Muscle of arm (tissue), 12 donors: Measurements from ENCODE around the gene WIF1. TPM values are rescaled to one million over a fixed set of nuclear protein-coding genes. Genes with fewer than 3 reads are reported as not detected.

Experiments
- DNase-seq: peaks from one replicate; pipeline ENCODE4 v3.0.0-alpha.2; 2013
- polyA plus RNA-seq, 12 donors: library from polyadenylated mRNA; unstranded; fragments of 120-200 nt; gene quantifications; one replicate each; pipeline ENCODE4 v1.2.1, GENCODE V29; 2013; ENCODE audit not compliant: insufficient read length in 12 of 12

The WIF1 gene
- polyA plus RNA-seq, 12 donors: 0.38 to 61.9 (median 3.1) TPM; not detected in 1

DNA sequence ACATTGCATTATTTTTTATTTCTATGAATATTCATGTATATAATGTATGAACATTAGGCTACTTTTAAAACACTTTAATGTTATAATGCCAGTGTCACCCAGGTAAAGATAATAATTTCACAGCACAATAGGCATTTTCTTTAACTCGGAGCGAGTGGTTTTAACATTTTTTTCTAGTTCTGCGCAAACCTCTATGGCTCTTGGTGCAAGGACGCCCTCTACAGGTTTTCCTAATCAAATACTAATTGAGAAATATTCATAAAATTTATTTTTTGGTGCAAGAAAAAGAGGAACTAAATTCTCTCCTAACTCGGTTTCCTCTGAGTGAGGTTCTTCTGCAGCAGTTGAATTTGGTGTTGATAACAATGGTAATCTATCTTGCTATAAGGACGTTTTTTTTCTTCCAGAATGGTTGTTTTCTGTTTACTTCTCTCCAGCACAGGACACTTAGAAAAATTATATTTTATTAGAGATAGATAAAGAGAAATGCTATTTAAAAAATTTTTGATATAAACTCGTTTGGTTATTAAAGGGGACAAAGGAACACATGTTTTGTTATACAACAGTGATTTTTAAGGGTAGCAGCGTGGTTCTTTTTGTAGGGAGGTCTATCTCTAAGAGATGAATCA, 2.4 kb upstream of the WIF1 start:
- DNase-seq: peak; percentile 35

DNA sequence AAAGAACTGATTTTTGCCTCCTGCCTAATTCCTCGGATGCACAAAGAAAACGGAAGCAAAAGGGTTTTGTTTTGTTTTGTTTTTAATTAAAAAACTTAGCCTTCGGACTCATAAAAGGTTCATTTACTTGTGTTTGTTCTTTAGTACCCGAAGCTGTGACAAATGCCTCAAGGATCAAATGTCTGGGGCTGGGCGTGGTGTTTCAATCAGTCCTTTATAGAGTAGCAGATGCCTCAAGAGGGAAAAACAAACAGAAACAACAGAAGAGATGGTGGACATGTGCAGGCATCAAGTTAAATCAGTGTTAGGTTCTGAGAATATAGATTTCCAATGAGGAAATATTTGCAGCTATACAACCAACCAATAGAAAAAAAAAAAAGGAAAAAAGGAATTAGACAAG, 1.6 kb upstream of the WIF1 start:
- DNase-seq: no peak

DNA sequence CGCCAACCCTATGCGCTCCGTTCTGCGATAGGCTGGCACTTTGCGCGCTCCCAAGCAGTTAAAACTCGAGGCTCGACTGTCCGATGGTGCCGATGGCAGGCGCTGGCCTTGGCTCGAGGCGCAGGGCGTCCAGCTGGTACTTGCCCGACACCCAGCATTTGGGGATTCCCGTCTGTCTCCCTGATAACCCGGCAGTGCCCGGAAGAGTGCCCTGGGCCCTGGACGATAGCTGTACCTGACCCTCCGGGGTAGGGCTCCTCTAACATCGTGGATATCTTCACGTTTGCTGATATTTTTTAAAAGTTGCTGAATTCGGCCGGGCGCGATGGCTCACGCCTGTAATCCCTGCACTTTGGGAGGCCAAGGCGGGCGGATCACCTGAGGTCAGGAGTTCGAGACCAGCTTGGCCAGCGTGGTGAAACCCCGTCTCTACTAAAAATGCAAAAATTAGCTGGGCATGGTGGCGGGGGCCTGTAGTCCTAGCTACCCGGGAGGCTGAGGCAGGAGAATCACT, 908 bp upstream of the WIF1 start:
- DNase-seq: no peak

DNA sequence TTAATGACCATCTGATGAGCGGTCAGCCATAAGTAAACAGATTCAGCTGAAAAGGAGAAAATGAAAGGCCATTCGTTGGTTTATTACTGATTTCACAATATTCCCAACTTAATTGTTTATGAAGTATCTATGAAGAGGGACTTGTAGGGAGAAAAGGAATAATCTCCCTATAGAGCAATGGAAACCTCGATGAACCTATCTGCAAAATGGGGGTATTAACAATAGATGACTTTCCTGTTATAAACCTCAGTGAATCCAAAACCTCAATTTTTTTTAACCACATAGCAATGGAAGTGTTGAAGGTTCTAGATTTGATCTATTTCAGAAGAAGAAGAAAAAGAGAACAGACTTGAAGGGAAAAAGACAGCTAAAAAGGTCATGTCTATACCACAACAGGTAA, 2.0 kb downstream of the WIF1 start:
- DNase-seq: no peak

DNA sequence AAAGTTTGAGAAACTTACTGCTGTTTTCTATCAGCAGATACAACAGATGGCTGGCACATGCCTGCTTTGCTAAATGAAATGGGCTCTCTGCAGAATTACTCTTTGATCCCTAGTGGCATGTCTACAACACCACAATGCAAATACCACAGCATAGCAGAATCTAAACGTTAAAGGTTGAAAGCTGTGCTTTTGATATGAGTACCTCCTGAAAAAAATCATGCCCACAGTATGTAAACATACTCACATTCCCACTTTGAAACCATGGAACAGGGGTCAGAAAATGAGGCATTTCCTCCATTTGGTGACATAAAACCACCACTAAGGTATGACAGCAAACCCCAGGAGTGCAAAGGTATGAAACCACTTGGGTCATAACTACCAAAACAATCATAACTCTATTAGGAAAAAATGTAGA, 7.5 kb downstream of the WIF1 start:
- no peak for DNase-seq

DNA sequence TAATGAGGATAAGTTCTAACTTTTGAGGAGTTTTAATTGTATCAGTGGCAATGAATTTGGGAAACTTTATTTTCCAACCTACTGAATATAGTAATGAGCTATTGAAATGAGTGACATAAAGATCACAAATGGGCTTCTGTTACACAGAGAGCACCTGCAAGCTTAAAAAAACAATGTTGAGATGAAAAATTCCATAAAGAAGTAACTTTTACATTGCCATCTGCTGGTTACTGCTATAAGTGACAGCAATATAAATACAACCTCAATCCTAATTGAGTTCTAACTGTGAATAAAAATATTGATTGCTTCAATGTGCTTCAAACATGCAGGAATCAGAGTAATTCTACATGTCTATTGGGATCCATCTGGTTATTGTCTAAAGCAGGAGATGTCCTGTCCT, 14.2 kb downstream of the WIF1 start:
- no peak for DNase-seq

DNA sequence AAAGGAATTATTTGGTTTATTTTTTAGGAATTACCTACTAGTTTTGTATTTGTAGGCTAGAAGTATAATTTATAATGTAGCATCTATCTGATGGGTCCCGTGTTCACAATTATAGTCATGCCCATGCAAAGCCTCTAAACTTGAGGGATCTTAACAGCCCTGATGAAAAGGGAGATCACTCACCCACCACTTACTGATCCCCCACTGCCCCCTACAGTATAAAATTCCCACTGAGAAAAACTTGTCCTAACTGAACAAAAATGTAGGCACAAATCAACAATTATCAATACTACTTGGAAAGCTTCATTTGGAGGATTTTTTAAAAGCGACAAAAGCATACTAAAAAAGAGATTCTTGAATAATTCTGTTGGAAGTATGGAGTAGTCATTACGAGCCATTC, 21.0 kb downstream of the WIF1 start:
- DNase-seq: no peak

DNA sequence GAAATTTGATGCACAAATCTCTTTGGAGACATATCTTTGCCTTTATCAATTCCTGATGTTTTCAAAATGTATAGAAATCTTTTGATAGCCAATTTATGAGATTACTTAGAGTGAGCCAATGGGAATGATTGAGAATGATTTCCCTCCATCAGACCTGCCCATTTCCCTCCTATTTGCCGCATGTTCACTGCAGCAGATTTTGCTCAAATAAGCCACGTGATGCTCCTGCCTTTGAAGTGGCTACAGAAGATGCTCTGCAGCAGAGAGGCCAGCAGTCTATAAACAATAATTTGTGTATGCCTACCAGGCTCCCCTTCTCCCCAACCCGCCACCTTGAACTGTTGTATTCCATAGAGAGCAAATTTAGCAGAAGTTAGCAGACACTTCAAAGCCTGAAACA, 21.9 kb downstream of the WIF1 start:
- DNase-seq: no peak

DNA sequence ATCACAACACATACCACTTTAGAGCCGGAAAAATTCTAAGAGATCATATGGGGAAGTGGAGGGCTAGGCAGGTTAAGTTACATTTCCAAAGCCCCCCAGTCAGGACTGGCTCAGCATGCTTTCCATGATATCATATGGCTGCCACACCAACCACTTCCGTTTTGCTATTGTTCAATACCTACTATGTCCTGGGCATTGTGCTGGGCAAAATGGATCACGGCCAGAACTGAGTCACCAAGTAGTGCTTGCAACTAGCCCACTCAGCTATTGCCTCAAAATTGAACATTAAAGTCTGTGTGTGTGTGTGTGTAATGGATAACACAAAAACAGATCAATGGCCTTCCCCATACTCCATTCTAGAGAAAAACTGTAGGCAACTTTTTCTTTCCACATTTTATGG, 22.7 kb downstream of the WIF1 start:
- DNase-seq: no peak

DNA sequence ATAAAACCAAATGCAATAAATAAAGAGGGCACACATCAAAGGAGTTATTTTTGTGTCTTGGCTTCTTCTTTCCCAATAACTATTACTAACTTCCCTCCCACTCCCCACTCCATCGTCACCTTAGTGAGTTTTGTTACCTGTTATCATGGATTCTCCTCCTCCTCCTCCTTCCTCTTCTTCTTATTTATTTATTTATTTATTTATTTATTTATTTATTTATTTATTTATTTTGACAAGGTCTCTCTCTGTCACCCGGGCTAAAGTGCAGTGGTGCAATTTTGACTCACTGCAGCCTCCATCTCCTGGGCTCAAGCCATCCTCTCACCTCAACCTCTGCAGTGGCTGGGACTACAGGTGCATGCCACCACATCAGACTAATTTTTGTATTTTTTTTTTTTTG, 26.4 kb downstream of the WIF1 start:
- no peak for DNase-seq

DNA sequence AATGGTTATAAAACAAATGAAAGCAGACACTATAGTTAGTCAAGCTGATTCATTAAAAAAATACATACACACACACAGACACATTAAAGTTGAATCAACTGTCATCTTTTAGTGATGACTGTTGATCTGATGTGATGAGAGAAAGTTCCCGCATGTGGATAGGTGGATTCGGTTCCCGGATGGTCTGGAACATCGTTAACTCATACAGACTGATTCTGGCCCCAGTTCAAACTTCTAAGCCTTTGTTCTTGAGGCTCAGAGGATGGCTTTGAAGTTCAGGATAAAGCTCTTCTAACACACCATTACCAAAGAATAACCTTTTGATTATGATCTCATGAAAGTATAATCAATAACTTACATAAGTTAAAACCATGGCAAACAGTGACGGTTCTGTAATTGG, 27.5 kb downstream of the WIF1 start:
- DNase-seq: no peak

DNA sequence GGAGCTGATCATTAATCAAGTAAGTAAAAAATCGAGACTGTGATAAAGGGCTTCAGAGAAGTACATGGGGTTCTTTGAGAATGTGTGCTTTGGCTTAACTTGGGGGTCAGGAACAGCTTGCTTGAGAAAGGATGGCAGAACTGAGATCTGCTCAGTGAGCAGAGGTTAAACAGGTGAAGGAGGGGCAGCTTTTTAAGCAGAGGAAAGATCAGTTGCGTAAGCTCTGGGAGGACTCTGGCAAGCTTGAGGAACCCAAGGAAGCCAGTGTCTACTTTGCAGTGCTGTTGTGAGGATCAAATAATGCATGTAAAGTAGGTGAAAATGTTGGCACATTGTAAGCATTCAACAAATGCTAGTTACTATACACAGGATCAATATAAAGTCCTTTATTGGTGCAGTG, 30.6 kb downstream of the WIF1 start:
- DNase-seq: no peak

DNA sequence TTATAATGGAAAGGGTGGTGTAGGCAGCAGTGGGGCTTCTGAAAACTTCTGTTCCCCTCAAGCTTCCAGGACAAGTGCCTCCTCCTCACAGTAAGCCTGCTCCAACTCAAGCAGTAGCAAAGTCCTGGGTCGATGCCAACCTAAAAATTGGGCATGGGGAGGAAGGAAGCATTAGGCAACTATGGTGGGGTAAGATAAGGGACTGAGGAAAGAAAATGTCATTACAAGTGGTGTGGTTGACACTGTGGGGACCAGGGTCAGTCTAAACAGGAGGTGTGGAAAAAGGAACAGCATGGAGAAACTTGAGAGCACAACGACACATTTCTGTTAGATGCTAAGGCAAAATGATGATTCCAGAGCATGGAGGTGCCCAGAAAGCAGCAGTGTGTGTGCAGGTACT, 34.9 kb downstream of the WIF1 start:
- DNase-seq: no peak

DNA sequence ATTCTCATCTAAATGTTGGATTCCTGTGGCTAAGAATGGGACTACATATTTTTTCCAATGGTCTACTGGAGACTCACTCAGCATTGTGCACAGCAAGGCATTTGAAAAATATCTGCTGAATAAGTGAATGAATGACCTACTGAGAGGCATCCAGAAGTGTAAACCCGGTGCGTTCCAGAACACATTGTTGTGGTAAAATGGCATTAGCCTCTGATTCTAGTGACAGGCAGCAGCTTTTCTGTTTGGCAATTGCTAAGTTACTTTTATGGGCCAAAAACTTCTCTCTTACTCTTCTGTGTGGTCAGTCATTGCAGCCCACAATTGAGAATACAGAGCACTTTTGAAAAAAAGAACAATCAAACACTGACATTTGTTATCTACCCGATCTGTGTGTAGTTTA, 36.5 kb downstream of the WIF1 start:
- DNase-seq: no peak

DNA sequence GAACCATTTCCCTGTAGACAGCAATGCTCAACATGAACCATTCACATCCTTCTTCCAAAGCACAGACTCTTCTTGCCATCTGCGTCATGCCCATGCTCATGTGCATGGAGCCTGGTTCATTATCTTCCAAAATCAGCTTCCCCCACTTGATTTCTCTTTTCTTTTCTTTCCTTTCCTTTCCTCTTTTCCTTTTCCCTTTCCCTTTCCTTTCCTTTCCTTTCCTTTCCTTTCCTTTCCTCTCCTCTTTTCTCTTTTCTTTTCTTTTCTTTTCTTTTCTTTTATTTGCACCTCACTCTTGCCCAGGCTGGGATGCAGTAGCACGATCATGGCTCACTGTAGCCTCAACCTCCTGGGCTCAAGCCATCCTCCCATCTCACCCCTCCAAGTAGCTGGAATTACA, 37.5 kb downstream of the WIF1 start:
- DNase-seq: no peak

DNA sequence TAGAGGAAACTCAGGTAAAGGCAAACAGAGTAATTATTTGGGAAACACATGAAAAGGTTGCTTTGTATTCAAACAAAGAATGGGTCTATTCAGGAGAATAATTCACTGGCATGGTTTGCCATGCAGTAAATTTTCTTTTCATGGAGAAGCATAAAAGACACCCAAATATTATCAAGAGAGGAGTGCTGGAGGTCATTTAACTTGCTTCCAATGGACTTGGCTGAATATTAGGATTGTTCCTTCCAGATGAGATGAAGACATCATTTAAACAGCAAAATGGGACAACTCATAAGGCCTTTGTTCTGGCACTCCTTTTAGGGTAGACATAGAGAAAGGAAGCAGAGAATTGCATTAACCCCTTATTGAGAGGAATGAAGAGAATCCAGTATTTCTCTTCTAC, 38.7 kb downstream of the WIF1 start:
- DNase-seq: no peak

DNA sequence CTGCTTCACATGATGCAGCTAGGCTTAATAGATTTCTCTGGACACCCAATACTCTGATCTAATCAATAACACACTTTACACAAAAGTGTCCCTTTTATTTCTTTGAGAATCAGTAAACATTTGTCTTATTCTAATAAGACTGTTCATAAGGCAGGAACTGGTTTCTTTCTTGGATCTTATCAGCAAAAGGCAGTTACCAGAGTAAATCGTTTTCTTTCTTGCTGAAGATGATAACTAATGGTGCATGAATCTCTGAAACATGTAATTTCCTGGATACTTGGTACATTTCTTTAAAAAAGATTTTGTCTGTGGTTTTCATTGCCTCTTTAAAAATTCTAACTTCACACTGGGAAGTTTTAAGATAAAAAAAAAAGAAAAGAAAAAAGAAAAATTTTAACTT, 39.6 kb downstream of the WIF1 start:
- no peak for DNase-seq

DNA sequence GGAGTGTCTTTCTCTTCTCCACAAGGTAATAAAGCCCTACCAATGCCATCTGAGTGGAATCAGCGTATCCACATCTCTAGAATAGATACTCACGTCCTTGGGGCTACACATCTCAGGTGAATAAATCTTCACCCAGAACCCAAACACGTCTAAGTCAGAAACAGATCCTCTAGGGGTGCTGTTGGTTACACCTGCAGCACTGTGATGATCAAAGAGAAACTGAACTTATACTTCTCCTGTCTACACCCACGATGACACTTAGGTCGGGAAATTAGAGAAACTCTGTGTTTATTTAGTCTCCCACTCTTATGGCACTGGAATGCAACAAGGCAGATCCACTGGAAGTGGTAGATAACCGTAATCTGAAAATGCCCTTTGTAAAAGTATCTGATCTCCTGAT, 46.2 kb downstream of the WIF1 start:
- DNase-seq: no peak

DNA sequence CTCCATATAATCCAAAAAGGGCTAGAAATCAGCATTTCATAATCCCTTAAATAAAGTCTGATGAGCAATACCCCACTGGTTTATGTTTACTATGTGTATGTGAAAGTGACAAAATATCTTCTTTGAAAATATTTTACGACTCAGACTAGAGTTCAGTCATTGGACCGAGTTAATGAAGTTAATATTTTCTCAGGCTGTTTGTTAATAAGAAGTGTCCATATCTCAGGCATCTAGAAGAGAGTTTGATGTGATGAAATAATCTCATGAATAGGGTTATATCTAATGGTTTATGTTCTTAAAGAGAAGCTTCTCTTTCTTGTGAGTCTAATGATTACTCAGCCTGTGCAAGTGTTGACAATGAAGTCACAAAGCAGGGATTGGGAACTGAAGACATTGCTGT, 51.8 kb downstream of the WIF1 start:
- DNase-seq: no peak

DNA sequence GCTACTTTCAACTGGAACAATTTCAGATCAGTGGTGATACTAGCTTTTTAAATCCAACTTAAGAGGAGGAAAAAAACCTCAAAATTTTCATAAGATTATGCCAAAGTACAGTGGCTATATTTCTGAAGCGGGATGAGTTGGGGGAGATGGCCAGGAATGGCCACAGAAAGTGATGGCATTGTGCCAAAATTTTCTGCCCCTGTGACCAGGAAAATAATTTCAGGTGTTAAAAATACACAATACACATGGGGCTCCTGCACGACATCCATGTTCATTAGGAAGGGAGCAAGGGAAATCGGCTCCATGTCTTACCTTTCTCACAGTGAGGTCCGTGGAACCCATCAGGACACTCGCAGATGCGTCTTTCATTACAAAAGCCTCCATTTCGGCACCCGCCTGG, 53.7 kb downstream of the WIF1 start:
- no peak for DNase-seq

DNA sequence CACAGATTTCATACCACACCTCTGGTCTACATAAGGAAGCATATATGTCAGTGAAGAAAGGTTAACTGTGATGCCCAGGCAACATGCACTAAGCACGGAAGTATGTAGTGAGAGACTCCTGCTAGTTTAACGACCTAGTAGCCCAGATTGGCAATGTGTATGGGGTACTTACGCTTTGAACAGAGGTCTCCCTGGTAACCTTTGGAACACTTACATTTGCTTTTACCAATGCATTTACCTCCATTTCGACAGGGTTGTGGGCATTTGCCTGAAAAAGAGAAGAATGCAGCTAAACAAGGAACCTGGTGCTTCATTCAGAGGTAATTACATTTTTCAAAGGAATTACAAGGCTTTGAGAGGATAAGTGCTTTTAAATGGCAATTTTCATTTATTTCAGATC, 65.2 kb downstream of the WIF1 start:
- DNase-seq: no peak

DNA sequence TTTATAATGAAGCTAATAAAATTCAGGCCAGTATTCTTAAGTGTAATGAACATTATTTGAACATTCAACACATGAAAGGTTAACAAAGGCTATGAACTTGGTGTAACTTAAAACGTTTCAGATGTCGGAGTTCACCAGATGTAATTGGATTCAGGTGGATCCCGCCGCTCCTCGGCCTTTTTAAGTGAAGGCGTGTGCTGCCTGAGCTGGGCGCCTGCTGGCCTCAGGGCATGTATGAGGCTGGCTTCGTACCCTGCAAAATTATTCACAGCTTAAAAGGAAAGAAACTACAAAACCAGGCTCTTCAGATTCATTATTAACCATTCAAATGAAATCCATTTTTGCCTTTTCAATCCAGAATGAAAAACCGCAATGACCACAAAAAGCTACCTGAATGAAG, 69.9 kb downstream of the WIF1 start:
- DNase-seq: no peak

DNA sequence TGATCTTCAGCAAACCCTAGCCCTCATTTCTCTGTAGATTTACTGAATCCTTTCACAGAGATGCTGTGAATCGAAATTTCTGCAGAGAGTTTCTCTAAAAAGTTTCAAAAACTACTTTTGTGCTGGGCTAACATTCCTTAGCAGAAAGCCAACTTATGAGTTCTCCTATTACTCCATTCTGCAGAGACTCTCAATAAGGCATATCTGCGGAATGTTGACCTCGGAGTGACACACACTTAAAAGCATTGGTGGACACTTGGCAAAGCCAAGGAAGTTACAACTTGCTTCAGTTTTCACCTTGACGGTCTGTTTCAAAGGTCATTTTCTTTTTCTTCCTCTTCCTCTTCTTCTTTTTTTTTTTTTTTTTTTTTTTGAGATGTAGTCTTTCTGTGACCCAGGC, 75.8 kb downstream of the WIF1 start:
- no peak for DNase-seq

DNA sequence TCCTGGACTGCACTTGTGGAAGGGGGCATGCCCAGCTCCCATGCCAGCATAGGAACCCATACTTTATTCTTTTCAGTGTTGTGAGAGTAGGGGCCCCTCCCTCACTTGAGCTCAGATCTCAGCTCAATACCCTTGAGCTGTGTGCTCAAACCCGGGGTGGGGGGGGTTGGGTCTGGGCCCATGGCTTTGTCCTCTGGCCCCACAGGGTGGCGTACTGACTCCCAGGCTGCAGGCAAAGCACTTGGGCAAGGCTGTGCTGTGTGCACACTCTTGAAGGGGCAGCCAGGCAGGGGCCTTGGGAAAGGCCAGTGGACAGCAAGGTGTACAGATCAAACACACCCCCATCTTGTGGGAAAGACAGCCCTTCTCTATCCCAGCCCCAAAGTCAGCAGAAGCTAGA, 81.8 kb downstream of the WIF1 start:
- DNase-seq: no peak

DNA sequence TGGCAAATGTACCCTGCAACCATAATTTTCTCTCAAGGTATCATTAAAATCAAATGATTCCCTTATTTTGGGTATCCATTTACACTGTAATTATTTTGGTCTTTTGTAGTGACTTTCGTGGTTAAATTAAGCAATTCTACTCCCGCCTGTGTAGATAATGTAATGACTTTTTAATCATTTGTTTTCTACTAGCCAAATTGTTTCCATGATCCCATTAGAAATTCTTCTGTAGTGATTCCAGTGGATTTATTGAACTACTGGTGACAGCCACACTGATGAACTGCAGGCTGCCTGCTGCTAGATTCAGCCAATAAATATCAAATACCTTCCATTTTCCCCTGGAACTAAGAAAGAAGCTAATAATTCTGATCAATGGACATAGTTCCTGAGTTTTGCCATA, 96.0 kb downstream of the WIF1 start:
- no peak for DNase-seq
